Pancreas (tissue), 10 donors: ENCODE measurements around the gene INHA. TPM values are rescaled to one million over a fixed set of nuclear protein-coding genes. Genes with fewer than 3 reads are reported as not detected.

Source experiments
- ATAC-seq, 4 donors: fragments of 200-7000 bp; cut with Tn5 transposase; one replicate each; pipeline versions ENCODE4 v1.8.0 to v1.9.1; 2020; ENCODE audit warnings: mild to moderate bottlenecking in 4 of 4, moderate library complexity in 4 of 4
- DNase-seq, 6 donors: peaks; one replicate each; pipeline ENCODE4 v3.0.0-alpha.2; 2020
- FAIRE-seq: peaks from 2 replicates; lab custom pipeline; 2012; peaks lifted over from hg19 to GRCh38; lab: Jason Lieb, UNC
- H3K27ac ChIP-seq, 4 donors: fragments of 200-600 bp; sonication (generic); 1 replicate in 3 of 4; 2 replicates in 1 of 4; pipeline versions ENCODE4 v1.5.0 to v1.8.0; 2020
- H3K27me3 ChIP-seq, 4 donors: fragments of 200-600 bp; one replicate each; pipeline ENCODE4 v1.8.0; 2021
- H3K36me3 ChIP-seq, 3 donors: fragments of 200-600 bp; sonication (generic) in 1 of 3; one replicate each; pipeline versions ENCODE4 v1.5.0 to v1.8.0; 2020 to 2021
- H3K4me1 ChIP-seq, 3 donors: fragments of 200-600 bp; one replicate each; pipeline ENCODE4 v1.8.0; 2021
- H3K4me3 ChIP-seq, 4 donors: fragments of 200-600 bp; sonication (generic) in 2 of 4; one replicate each; pipeline versions ENCODE4 v1.5.0 to v1.8.0; 2020 to 2021
- H3K9me3 ChIP-seq, 4 donors: fragments of 200-600 bp; one replicate each; pipeline ENCODE4 v1.8.0; 2021
- WGBS, 2 donors: extraction: QIAGEN DNeasy Blood & Tissue Kit; methylation state at CpG; one replicate each; pipeline ENCODE4 v1.1.7; 2013; 5-methylcytosine and 5-hydroxymethylcytosine counted together
- intact Hi-C, 3 donors: fragments of 100-400 bp; cut with DNase I; formaldehyde crosslinking; loops; one replicate each; pipeline versions ENCODE4 v1.11.1 to v1.14.2; 2022
- polyA plus RNA-seq, 2 donors: library from polyadenylated mRNA; stranded (reverse); fragments of 200-250 nt; gene quantifications; one replicate each; pipeline ENCODE4 v1.2.3, GENCODE V29; 2013
- total RNA-seq, 6 donors: library from RNA; stranded (reverse); fragmentation: NEBNext Ultra II Directional in 4 of 6; extraction: Animal tissue kit (Norgen Biotek cat#: 25700) in 4 of 6; gene quantifications; one replicate each; pipeline versions ENCODE4 v1.2.1 to v1.2.4, GENCODE V29; 2021 to 2023
- TF ChIP-seq, protein P1 (sequence below), 4 donors: fragments of 200-600 bp; sonication (generic) in 3 of 4; IDR thresholded peaks; one replicate each; pipeline versions ENCODE4 v1.5.0 to v1.8.0; 2021; ENCODE audit warnings: antibody characterized with exemption in 4 of 4
- donor health status: healthy with polysubstance abuse.
- donor health status: DM: no; HTN: no; CAD: no; lungs with moderate emphysema.
- donor health status: DM: no; HTN: no; CAD: no.
- donor health status: control.
- donor health status: control.
- donor health status: Bipolar disorder and iron deficiency.
- donor health status: DM: yes; HTN: yes; CAD: no.
- donor health status: DM: no; HTN: no; CAD: no.
- donor health status: DM: no; HTN: no; CAD: no.
- donor health status: DM: yes; HTN: yes; CAD: no.

INHA gene
- total and polyA plus RNA-seq, 8 donors: 0.94 to 8.9 (median 3.9) TPM

DNA sequence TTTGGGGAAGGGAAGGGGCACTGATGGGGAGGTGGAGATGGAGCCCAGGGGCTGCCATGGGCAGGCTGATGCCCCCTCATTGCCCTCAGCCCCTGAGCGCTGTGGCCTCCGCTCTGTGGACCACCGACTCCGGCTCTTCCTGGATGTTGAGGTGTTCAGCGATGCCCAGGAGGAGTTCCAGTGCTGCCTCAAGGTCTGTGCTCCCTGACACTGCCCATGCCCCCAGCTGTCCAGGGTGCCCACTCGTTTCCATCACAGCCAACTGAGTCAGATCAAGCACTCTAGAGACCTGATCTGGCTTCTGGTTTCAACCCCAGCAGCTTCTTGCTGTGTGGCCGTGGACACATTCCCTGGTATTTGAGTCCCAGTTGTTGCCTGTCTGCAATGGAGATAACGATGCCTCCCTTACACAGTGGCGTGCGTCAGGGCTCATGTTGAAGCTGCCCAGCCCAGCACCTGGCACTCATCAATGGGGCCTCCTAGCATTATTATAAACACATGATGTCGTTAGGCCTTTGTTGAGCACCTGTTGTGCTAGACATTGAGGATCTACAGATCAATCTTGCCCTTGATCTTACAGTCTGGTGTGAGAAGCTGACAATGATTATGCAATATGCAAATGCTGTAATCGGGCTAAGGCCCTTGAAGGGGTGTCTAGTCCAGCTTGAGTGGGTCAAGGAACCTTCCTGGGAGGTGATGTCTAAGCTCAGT, 39.9 kb downstream of the INHA start:
- FAIRE-seq: no peak
- Histone ChIP-seq H3K4me3 (no peak overlapping the region), H3K27ac (no peak overlapping the region), H3K36me3 (peaks cover 0 to 21% (median 0%) of the 10 kb centered on the region in 3 donors), H3K4me1 (no peaks in the 10 kb centered on the region), H3K27me3 (no peaks in the 10 kb centered on the region), H3K9me3 (no peaks in the 10 kb centered on the region)
- WGBS, 2 donors: 76 to 82% methylated on average over 12 of the region's 12 CpGs
- intact Hi-C loops: no loop called here
- DNase-seq: no peak
- TF ChIP-seq, protein P1, sequence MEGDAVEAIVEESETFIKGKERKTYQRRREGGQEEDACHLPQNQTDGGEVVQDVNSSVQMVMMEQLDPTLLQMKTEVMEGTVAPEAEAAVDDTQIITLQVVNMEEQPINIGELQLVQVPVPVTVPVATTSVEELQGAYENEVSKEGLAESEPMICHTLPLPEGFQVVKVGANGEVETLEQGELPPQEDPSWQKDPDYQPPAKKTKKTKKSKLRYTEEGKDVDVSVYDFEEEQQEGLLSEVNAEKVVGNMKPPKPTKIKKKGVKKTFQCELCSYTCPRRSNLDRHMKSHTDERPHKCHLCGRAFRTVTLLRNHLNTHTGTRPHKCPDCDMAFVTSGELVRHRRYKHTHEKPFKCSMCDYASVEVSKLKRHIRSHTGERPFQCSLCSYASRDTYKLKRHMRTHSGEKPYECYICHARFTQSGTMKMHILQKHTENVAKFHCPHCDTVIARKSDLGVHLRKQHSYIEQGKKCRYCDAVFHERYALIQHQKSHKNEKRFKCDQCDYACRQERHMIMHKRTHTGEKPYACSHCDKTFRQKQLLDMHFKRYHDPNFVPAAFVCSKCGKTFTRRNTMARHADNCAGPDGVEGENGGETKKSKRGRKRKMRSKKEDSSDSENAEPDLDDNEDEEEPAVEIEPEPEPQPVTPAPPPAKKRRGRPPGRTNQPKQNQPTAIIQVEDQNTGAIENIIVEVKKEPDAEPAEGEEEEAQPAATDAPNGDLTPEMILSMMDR (IDR thresholded peaks at IDR 0.05): no peak
- ATAC-seq: no peak

DNA sequence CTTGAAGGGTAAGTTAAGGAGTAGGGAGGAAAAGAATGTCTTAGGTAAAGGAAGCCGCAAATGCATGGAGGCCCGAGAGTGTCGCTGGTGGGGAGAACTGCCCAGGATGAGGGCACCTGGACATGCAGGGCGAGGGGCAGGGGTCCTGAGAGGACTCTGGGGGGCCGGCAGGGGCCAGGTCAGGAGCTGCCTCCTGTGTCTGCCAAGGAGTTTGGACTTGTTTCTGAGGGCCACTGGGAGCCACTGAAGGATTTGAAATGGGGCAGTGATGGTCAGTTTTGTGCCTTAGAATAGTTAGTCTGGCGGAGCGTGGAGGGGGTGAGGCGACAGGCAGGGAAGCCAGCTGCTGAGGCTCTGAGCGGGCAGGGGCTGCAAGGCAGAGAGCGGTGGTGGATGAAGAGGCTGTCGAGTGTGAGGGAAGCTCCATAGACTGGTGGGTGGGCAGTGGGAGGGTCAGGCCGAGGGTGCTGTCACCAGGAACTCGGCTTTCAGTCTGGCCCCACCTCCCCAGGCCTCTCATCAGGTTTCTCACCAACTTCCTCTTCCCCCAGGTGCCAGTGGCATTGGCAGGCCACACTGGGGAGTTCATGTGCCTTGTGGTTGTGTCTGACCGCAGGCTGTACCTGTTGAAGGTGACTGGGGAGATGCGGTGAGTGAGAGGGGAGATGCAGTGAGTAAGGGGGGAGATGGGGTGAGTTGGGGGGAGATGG, 40.6 kb downstream of the INHA start:
- H3K4me3 ChIP-seq: no peak overlapping the region
- H3K27ac ChIP-seq: no peak overlapping the region
- no peak for ATAC-seq
- WGBS, 2 donors: 89 to 94% methylated on average over 15 of the region's 15 CpGs
- no peak for FAIRE-seq
- TF ChIP-seq, protein P1 (IDR thresholded peaks at IDR 0.05): no peak
- no peak for DNase-seq
- H3K9me3 ChIP-seq: no peaks in the 10 kb centered on the region
- H3K36me3 ChIP-seq: peaks cover 0 to 16% (median 0%) of the 10 kb centered on the region in 3 donors
- intact Hi-C loops: no loop called here
- no peaks in the 10 kb centered on the region for H3K4me1 ChIP-seq
- H3K27me3 ChIP-seq: no peaks in the 10 kb centered on the region

DNA sequence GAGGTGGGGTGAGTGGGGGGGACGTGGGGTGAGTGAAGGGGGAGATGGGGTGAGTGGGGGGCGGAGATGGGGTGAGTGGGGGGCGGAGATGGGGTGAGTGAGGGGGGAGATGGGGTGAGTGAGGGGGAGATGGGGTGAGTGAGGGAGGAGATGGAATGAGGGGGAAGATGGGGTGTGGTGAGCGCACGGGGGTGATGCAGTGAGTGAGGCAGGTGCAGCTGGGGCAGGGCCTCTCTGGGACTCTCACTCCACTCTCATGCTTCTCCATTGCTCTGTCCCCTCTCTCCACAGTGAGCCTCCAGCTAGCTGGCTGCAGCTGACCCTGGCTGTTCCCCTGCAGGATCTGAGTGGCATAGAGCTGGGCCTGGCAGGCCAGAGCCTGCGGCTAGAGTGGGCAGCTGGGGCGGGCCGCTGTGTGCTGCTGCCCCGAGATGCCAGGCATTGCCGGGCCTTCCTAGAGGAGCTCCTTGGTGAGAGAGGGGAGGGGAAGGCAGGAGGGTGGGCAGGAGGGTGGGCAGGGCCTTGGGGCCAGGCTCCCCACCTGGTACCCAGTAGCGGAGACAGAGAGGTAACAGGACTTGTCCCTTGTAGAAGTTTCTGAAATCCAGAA, 41.5 kb downstream of the INHA start:
- ATAC-seq (no peak), DNase-seq (no peak), FAIRE-seq (no peak)
- no peaks in the 10 kb centered on the region for H3K4me1 ChIP-seq
- no peaks in the 10 kb centered on the region for H3K9me3 ChIP-seq
- H3K36me3 ChIP-seq: peaks cover 0 to 13% (median 0%) of the 10 kb centered on the region in 3 donors
- no peak overlapping the region for H3K27ac ChIP-seq
- H3K4me3 ChIP-seq: no peak overlapping the region
- no peaks in the 10 kb centered on the region for H3K27me3 ChIP-seq
- TF ChIP-seq, protein P1 (IDR thresholded peaks at IDR 0.05): no peak
- WGBS, 2 donors: 93 to 99% methylated on average over 8 to 11 of the region's 11 CpGs
- intact Hi-C loops: no loop called here

DNA sequence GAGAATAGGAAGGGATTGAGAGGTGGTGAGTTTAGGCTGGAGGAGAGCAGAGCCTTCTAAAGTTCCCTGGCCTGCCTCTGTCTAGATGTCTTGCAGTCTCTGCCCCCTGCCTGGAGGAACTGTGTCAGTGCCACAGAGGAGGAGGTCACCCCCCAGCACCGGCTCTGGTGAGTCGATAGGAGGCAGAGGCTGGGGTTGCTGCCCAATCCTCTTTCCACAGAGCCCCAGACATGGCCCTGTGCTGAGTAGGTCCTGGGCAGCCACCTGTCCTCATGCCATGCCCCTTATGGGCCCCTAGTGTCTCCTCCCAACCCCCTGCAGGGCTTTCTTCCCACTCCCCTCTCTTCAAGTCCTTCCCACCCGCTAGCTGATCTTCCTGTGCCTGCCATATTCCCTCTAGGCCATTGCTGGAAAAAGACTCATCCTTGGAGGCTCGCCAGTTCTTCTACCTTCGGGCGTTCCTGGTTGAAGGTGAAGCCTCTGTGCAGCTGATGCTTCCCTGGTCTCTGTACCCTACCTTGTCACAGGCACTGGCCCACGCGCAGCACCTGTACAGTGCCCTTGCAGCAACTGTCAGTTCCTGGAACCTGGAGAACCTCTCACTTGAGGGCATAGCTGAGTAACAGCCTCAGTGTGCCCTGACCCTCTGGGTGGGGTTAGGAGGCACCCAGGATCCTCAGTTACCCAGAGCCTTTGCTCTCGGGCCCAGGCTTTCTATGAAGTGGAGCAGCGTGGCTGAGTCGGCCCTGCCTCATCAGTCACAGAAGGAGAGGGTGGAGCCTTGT, 42.2 kb downstream of the INHA start:
- WGBS, 2 donors: 93 to 95% methylated on average over 11 of the region's 11 CpGs
- FAIRE-seq: no peak
- Histone ChIP-seq H3K36me3 (peaks cover 0 to 13% (median 0%) of the 10 kb centered on the region in 3 donors), H3K27ac (no peak overlapping the region), H3K4me1 (no peaks in the 10 kb centered on the region), H3K9me3 (no peaks in the 10 kb centered on the region), H3K27me3 (no peaks in the 10 kb centered on the region), H3K4me3 (no peak overlapping the region)
- no peak for DNase-seq
- TF ChIP-seq, protein P1 (IDR thresholded peaks at IDR 0.05): no peak
- intact Hi-C loops: no loop called here
- no peak for ATAC-seq
